Measurements from ENCODE around the gene AIFM2.

DNA sequence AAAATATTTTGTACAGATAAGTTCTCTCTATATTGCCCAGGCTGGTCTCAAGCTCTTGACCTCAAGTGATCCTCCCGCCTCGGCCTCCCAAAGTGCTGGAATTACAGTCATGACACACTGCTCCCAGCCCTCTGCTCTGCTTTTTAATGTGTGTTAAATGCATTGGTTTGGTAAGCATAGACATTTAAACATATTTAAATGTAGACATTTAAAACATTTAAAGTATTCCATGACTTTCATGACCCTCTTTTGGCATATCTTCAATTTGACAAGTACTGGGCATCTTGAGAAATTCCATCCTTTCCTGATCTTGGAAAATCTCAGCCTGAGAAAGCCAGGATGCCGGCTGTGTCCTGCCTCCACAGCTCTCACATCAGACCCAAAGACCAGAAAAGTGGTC lies 42.9 kb upstream of the AIFM2 start:
- TF ChIP-seq, protein P1, sequence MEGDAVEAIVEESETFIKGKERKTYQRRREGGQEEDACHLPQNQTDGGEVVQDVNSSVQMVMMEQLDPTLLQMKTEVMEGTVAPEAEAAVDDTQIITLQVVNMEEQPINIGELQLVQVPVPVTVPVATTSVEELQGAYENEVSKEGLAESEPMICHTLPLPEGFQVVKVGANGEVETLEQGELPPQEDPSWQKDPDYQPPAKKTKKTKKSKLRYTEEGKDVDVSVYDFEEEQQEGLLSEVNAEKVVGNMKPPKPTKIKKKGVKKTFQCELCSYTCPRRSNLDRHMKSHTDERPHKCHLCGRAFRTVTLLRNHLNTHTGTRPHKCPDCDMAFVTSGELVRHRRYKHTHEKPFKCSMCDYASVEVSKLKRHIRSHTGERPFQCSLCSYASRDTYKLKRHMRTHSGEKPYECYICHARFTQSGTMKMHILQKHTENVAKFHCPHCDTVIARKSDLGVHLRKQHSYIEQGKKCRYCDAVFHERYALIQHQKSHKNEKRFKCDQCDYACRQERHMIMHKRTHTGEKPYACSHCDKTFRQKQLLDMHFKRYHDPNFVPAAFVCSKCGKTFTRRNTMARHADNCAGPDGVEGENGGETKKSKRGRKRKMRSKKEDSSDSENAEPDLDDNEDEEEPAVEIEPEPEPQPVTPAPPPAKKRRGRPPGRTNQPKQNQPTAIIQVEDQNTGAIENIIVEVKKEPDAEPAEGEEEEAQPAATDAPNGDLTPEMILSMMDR (IDR thresholded peaks at IDR 0.05; ENCODE audit: borderline replicate concordance, extremely low read depth, low read length, poor library complexity, severe bottlenecking) = no peak
- no peak for TF ChIP-seq EZH2 (IDR thresholded peaks at IDR 0.05; ENCODE audit: borderline replicate concordance, low read depth, low read length, severe bottlenecking)

Measured in DND-41 (cell line).